Astrocyte (in vitro differentiated cells and primary cell): ENCODE data around the gene BABAM1.

Experiments used
- CTCF ChIP-seq: IDR thresholded peaks from 2 replicates; pipeline ENCODE4 v1.5.1; 2011; ENCODE audit warnings: low read depth, mild to moderate bottlenecking, inconsistent platforms, low read length, moderate library complexity; ENCODE audit not compliant: insufficient read depth
- EZH2 ChIP-seq: IDR thresholded peaks from 2 replicates; pipeline ENCODE4 v1.6.1; 2012; ENCODE audit warnings: mild to moderate bottlenecking, low read length, inconsistent platforms; ENCODE audit not compliant: insufficient read depth

DNA sequence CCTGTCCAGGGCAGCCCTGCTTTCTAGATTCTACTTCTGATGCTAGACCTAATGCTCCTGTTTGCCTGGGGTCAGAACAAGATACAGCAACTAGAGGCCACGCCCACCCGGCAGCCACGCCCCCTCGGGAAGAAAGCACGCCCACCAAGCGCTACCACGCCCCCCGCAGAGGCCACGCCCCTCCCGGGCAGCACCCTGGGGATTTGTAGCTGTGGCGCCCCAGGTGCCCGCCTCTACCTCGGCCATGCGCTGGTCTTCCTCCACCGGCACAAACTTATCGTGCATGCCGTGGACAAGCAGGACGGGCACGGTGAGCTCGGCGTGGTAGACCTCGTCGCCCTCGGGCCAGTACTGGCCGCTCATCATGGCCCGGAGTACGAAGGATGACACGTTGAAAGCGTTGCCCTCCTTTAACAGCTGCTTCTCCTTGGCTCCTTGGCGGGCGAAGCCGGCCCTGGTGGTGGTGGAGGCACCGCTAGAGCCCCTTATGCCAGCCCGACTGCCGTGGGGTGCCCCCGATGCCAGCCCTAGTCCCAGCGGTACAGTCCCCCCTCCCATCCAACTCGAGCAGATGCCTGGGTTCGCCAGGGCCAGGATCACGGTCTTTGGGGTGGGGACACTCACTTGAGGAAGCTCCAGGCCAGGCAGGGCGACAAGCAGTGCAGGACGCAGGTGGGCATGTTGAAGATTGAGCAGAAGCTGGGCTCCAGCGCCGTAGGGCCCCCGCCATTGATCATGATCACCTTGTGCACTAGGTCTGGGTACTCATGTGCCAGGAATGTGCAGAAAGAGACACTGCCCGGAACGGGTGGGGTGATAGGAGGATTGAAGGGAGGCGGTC, 27.0 kb downstream of the BABAM1 start:
- TF ChIP-seq EZH2 (no peak), CTCF (no peak)
